ENCODE measurements around the gene ZNF615.

Gene ZNF615

GRCh38 chr19:51946602-51947001 is 61.4 kb downstream of the ZNF615 start:
- H4K8ac ChIP-seq (ENCODE audit: low read depth, low read length) = no peak overlapping the region
- no peak overlapping the region for H3K4me3 ChIP-seq (ENCODE audit: low read length in 2 of 2)
- H4K91ac ChIP-seq (ENCODE audit: low read depth, low read length, poor library complexity) = no peak overlapping the region
- no peaks in the 10 kb centered on the region for H3K4me1 ChIP-seq (ENCODE audit: control insufficient read depth in 2 of 2, insufficient read depth in 1 of 2, low read depth in 1 of 2, low read length in 2 of 2)
- no peak overlapping the region for H3K14ac ChIP-seq (ENCODE audit: low read length)
- H3K4ac ChIP-seq (ENCODE audit: low read length) = no peak overlapping the region
- no peak overlapping the region for H3K23ac ChIP-seq (ENCODE audit: low read depth, low read length, poor library complexity)
- H3K27ac ChIP-seq (replicated peaks; ENCODE audit: low read length) = no peak overlapping the region
- no CpG with 5 or more reads among the region's 1 CpG for WGBS, 2 donors (ENCODE audit: extremely low coverage in 2 of 2, insufficient read length in 2 of 2, insufficient replicate concordance in 1 of 2)
- no peaks in the 10 kb centered on the region for H3K79me1 ChIP-seq (ENCODE audit: low read depth, low read length)
- peaks cover 24 to 53% of the 10 kb centered on the region in 2 donors for H3K36me3 ChIP-seq (replicated peaks in 1 of 2; ENCODE audit: control insufficient read depth in 2 of 2, insufficient read depth in 2 of 2, low read length in 2 of 2)
- H2BK120ac ChIP-seq (ENCODE audit: low read depth, low read length) = no peak overlapping the region
- H3K18ac ChIP-seq (ENCODE audit: low read length) = no peak overlapping the region
- DNase-seq (ENCODE audit: low spot score) = no peak
- no peak overlapping the region for H3K9ac ChIP-seq (ENCODE audit: low read depth, low read length, poor library complexity)
- H3K27me3 ChIP-seq (ENCODE audit: control insufficient read depth in 3 of 3, insufficient read depth in 3 of 3, low read depth in 1 of 3, low read length in 3 of 3) = no peaks in the 10 kb centered on the region
- no peak overlapping the region for H2AK5ac ChIP-seq (ENCODE audit: low read depth, low read length)
- H3K9me3 ChIP-seq (replicated peaks in 1 of 2; ENCODE audit: control insufficient read depth in 2 of 2, insufficient read depth in 1 of 2, low read depth in 1 of 2, low read length in 2 of 2) = peaks cover 42 to 75% of the 10 kb centered on the region in 2 donors
- no peak overlapping the region for H2BK15ac ChIP-seq (ENCODE audit: low read length)
- no peak overlapping the region for H2BK5ac ChIP-seq (ENCODE audit: low read length)
- H2BK12ac ChIP-seq (ENCODE audit: low read length) = no peak overlapping the region
- no peak overlapping the region for H2AFZ ChIP-seq (ENCODE audit: low read length)
- H3K4me2 ChIP-seq (ENCODE audit: insufficient read depth, low read length, poor library complexity, severe bottlenecking) = no peak overlapping the region

GRCh38 chr19:51944798-51945552 is 63.0 kb downstream of the ZNF615 start:
- H3K9me3 ChIP-seq (replicated peaks in 1 of 2; ENCODE audit: control insufficient read depth in 2 of 2, insufficient read depth in 1 of 2, low read depth in 1 of 2, low read length in 2 of 2) = peaks cover 48 to 91% of the 10 kb centered on the region in 2 donors

More at GRCh38 chr19:51944798-51945552, 63.0 kb downstream of the ZNF615 start:
- Histone ChIP-seq H4K91ac (ENCODE audit: low read depth, low read length, poor library complexity) (no peak overlapping the region), H3K27ac (replicated peaks; ENCODE audit: low read length) (no peak overlapping the region), H3K4ac (ENCODE audit: low read length) (no peak overlapping the region), H2AFZ (ENCODE audit: low read length) (no peak overlapping the region), H2BK12ac (ENCODE audit: low read length) (no peak overlapping the region), H3K36me3 (replicated peaks in 1 of 2; ENCODE audit: control insufficient read depth in 2 of 2, insufficient read depth in 2 of 2, low read length in 2 of 2) (peaks cover 38 to 69% of the 10 kb centered on the region in 2 donors), H2BK15ac (ENCODE audit: low read length) (no peak overlapping the region), H3K14ac (ENCODE audit: low read length) (no peak overlapping the region), H3K4me1 (ENCODE audit: control insufficient read depth in 2 of 2, insufficient read depth in 1 of 2, low read depth in 1 of 2, low read length in 2 of 2) (no peaks in the 10 kb centered on the region), H3K23ac (ENCODE audit: low read depth, low read length, poor library complexity) (no peak overlapping the region), H2BK120ac (ENCODE audit: low read depth, low read length) (no peak overlapping the region), H3K27me3 (ENCODE audit: control insufficient read depth in 3 of 3, insufficient read depth in 3 of 3, low read depth in 1 of 3, low read length in 3 of 3) (no peaks in the 10 kb centered on the region), H3K79me1 (ENCODE audit: low read depth, low read length) (no peaks in the 10 kb centered on the region), H3K4me2 (ENCODE audit: insufficient read depth, low read length, poor library complexity, severe bottlenecking) (no peak overlapping the region), H2BK5ac (ENCODE audit: low read length) (no peak overlapping the region), H3K9ac (ENCODE audit: low read depth, low read length, poor library complexity) (no peak overlapping the region), H3K4me3 (ENCODE audit: low read length in 2 of 2) (no peak overlapping the region), H4K8ac (ENCODE audit: low read depth, low read length) (no peak overlapping the region), H3K18ac (ENCODE audit: low read length) (no peak overlapping the region), H2AK5ac (ENCODE audit: low read depth, low read length) (no peak overlapping the region)
- DNase-seq (ENCODE audit: low spot score) = no peak
- no CpG with 5 or more reads among the region's 7 CpGs for WGBS, 2 donors (ENCODE audit: extremely low coverage in 2 of 2, insufficient read length in 2 of 2, insufficient replicate concordance in 1 of 2)
